Stimulated activated CD8-positive, alpha-beta memory T cell treated with anti-CD3 and anti-CD28 coated beads, Interleukin-15, amount 100 ng/mL, for 24 hours (primary cell): Measurements from ENCODE around the gene ZNRF3.
A peak's percentile ranks its signal among the peaks of the same experiment; 100 is the strongest.
"Not testable (repeated sequence)": the region's sequence is repeated elsewhere in the genome, so short reads cannot be mapped to it uniquely, and the experiment has no call there.

Experiments
- DNase-seq: peaks from one replicate; pipeline ENCODE4 v3.0.0-alpha.2; 2020; ENCODE audit warnings: low read depth

The ZNRF3 gene

DNA sequence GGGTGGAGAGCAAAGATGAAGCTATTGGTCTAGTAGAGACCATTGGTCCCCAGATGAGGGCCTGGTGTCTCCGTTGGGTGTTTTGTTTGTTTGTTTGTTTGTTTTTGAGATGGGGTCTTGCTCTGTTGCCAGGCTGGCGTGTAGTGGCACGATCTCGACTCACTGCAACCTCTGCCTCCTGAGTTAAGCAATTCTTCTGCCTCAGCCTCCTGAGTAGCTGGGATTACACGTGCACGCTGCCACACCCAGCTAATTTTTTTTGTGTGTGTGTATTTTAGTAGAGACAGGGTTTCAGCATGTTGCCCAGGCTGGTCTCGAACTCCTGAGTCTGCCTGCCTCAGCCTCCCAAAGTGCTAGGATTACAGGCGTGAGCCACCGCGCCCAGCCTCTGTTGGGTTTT lies 25.4 kb downstream of the ZNRF3 start:
- DNase-seq, result not testable (repeated sequence)

DNA sequence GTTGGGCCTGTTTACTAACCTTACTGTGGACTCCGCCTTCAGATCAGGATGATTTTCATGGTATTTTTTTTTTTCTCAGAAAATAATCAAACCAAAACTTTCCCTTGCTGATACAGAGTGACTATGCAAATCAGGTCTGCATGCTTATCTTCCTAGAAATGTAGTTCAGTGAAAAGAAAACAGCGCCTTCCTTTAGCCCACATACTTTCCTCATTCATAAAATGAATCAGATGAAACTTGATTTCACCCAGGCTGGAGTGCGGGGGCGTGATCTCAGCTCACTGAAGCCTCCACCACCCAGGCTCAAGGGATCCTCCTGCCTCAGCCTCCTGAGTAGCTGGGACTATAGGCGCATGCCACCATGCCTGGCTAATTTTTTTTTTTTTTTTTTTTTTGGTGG lies 26.0 kb downstream of the ZNRF3 start:
- peak; percentile 10 for DNase-seq

GRCh38 chr22:28910569-28911303 lies 27.4 kb downstream of the ZNRF3 start:
- no peak for DNase-seq

- DNase-seq, result no peak
Observed at GRCh38 chr22:28911304-28911690, 27.9 kb downstream of the ZNRF3 start.

GRCh38 chr22:28911777-28912669 lies 28.7 kb downstream of the ZNRF3 start:
- no peak for DNase-seq

DNA sequence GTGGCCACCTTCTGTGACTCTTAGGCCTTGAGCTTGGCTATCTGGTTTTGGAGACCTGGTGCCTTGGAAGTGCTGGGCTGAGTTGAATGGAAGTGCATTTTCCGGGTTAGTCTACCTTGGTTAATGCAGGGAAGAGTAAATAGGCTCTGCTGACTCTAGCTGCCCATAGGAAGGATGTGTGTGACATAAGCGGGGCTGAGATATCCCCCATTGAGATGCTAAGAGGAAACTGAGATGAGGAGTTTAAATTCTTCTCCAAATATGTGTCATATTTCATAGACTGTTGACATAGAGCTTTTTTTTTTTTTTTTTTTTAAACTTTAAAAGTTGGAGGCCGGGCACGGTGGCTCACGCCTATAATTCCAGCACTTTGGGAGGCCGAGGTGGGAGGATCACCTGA lies 30.8 kb downstream of the ZNRF3 start:
- no peak for DNase-seq

GRCh38 chr22:28915969-28916368 lies 32.6 kb downstream of the ZNRF3 start:
- DNase-seq, result no peak

DNA sequence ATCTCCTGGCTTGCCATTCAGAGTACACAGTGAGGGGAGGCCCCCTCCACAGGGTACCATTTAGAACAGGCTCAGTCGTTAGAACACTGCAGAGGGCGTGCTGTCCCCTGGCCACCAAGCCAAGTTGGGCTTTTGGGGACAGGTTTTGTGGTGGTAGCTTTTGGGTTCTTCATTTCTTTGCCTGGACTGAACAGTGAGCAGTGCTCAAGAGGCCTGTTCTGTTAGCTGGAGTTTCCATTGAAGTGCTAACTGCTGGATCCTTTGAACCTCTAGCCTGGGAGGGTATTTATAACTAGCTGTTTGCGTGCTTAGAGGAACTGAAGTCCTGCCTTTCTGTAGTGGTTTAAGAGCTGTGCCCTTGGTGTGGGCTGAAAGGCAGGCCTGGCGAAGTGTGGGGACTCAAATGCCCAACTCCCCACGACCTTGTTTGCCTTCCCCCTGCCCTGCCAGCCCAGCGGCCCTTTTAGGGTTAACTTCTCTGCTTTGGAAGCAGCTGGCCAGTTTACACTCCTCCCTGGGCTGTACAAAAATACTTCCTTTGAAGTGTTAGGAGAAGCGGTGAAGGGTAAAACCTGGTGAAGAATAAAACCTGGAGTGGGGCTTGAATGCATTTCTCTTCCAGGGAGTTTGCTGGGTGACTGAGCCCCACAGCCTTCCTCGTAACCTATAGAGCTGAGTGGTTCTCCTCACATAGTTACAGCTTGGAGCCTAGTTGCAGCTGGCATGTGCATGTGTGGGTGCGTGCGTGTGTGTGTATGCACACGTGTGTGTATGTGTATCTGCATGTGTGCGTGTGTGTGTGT lies 34.6 kb downstream of the ZNRF3 start:
- no peak for DNase-seq

DNA sequence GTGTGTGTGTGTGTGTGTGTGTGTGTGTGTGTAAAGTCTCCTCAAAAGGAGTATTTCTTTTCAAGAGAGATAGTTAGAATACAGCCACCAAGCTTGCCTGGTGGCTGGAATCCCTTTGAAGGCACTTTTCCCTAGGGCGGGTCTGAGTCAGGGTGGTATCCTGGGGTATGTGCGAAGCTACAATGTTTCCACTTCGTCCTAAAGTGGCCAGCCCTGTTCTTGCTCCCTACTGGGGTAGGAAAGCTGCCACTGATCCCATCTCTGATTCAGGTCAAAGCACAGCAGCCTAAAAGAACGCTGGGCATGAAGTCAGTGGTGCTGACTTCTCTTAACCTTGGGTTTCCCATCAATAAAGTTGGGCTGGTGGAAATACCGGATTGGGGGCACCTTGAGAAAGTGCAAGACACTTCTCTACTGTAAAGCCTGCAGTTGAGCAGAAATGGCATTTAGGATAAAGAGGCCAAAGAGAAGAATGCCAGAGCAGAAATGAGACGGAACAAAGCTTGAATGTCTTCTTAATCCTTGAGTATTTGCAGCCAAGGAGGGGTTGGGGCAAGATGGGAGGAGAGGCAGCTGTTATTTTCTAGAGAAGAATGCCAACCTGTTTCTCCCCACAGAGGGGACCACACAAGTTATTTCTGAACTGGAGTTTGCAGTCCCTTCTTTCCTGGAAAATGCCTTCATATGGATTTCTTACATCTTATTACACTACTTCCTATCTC lies 35.3 kb downstream of the ZNRF3 start:
- DNase-seq, result no peak

GRCh38 chr22:28920757-28921584 lies 37.6 kb downstream of the ZNRF3 start:
- no peak for DNase-seq

GRCh38 chr22:28921585-28921879 lies 38.2 kb downstream of the ZNRF3 start:
- no peak for DNase-seq

DNA sequence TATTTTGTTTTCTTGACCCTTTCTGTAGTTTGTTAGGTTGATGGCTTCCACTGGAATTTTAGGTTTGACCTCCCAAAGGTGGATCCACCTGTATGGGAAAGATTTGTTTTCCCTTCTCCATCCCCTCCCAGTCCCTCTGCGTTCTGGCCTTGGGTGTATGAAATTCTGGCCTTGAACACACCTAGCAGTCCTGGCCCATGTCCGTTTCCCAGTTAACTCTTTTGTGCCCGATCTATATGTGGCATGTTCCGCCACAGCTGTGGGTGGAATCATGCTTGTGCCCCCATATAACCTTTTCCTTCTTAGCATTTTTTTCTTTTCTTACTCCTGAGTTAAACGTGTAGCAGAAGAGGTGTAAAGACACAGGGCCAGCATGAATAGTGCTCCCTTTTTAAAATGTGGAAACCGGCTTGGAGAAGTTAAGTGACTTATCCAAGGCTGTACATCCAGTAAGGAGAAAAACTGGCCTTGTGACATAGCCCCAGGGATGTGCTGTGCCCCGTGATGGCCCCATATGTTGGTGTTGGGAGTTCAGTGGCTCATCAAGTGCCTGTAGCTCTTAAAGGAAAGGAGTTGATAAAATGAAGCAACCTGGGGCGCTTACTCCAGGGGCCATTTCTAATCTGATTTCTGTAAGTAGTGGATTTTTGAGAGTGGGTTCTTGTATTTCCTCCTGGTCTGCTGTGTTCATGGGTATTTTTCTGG lies 39.3 kb downstream of the ZNRF3 start:
- DNase-seq, result no peak

DNA sequence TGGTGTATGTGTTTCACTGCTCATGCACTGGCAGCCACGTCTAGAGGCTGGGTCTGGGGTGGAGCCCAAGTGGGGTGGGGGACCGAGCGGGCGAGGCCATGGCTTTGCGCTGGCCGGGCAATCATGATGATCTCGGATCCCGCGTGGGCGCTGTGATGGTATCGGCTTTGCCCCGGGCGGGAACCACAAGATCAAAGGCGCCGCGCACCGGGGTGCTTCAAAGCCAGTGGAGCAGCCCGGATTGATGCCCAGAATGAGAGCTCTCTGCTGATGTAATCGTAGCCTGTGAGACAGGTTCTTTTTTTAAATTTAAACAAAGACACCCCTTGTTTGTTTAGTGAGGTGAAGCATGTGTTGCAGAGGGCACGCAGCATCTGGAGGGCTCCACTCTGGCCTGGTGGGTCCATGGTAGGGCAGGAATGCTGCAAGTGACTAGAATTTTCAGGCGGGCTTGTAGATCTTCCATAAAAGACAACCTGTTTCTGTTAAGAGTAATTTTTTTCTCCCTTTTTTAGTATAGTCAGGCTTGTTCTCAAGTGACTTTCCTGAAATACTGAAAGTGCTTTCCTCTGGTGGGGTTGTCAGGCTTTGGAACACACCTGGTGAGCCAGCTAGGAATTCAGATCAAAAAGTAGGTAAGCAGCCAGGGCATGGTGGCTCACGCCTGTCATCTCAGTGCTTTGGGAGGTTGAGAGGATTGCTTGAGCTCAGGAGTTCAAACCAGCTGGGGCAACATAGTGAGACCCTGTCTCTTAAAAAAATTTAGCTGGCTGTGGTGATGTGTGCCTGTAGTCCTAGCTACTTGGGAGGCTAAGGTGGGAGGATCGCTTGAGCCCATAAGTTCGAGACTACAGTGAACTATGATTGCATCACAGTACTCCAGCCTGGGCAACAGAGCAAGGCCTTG lies 40.7 kb downstream of the ZNRF3 start:
- DNase-seq, result no peak

DNA sequence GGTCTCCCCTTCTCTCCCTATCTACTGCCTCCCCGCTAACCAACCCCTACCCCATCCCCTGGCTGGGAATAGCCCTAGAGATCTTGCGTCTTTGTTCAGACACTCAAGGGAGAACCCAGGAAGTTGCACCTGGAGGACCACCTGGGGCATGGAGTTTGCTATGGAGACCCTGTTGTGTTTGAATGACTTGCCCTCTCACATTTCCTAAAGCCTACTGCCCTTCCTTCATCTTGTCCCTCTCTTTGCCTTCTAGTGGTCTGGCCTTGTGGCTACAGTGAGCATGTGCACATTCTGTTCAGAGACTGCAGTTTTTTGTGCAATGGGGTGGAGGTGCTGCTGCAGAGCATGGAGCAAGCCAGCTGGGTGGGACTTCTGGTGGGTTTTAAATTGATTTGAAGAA lies 42.5 kb downstream of the ZNRF3 start:
- DNase-seq, result no peak

DNA sequence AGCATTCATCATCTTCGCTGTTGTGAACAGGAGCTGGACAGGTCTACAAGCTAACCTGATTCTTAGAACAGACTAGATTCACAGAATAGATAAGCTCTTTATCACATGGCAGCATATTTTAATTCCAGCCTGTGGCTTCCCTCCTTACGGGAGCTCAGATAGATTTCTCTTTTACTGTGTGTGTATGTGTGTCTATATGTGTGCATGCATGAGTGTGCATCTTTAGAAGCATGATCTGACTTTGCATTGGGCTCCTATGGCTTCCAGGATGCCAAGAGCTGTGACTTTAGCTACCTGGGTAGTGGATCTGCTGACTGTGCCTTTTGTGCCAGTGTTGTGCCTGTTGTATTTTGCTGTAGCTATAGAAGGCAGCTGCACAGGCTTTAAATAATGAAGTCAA lies 44.3 kb downstream of the ZNRF3 start:
- no peak for DNase-seq

GRCh38 chr22:28929197-28929596 lies 45.8 kb downstream of the ZNRF3 start:
- DNase-seq, result no peak

GRCh38 chr22:28930357-28931007 lies 47.1 kb downstream of the ZNRF3 start:
- no peak for DNase-seq

- no peak for DNase-seq
Observed at GRCh38 chr22:28931844-28932567, 48.6 kb downstream of the ZNRF3 start.
